Measurements from ENCODE around the gene XKR3.

DNA sequence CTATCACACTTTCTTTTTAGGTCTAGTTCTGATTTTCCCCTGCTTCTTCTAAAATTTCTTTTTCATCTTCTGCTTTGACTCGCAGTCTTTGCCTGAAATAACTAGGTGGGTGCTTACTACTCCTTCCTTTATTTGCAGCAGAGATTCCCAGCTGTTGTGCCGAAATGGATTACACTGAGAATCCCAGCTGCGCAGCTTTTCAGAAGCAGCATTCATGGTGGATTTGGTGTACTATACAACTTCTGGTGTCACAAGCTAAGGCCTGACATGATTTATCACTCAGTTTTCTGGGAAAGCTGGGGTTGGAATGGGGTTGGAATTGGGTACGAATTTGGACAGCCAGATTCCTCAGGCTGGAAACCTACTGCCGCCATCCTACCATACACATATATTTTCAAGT, 6.0 kb upstream of the XKR3 start:
- no peak for TF ChIP-seq EZH2 (IDR thresholded peaks at IDR 0.05; ENCODE audit: borderline replicate concordance, low read depth, low read length, poor library complexity, severe bottlenecking)
- TF ChIP-seq, protein P1, sequence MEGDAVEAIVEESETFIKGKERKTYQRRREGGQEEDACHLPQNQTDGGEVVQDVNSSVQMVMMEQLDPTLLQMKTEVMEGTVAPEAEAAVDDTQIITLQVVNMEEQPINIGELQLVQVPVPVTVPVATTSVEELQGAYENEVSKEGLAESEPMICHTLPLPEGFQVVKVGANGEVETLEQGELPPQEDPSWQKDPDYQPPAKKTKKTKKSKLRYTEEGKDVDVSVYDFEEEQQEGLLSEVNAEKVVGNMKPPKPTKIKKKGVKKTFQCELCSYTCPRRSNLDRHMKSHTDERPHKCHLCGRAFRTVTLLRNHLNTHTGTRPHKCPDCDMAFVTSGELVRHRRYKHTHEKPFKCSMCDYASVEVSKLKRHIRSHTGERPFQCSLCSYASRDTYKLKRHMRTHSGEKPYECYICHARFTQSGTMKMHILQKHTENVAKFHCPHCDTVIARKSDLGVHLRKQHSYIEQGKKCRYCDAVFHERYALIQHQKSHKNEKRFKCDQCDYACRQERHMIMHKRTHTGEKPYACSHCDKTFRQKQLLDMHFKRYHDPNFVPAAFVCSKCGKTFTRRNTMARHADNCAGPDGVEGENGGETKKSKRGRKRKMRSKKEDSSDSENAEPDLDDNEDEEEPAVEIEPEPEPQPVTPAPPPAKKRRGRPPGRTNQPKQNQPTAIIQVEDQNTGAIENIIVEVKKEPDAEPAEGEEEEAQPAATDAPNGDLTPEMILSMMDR (conservative IDR thresholded peaks at IDR 0.05; ENCODE audit: low read depth, low read length), result no peak
